HG02870 (cell line): ENCODE data around the gene SDK1.
"Not testable (repeated sequence)": the region's sequence is repeated elsewhere in the genome, so short reads cannot be mapped to it uniquely, and the experiment has no call there.

ENCODE experiments used
- ATAC-seq: cut with Tn5 transposase; IDR thresholded peaks from one replicate; pipeline ENCODE4 v1.9.1; 2021; ENCODE audit warnings: mild to moderate bottlenecking, moderate library complexity; ENCODE audit not compliant: unreplicated experiment

The SDK1 gene

DNA sequence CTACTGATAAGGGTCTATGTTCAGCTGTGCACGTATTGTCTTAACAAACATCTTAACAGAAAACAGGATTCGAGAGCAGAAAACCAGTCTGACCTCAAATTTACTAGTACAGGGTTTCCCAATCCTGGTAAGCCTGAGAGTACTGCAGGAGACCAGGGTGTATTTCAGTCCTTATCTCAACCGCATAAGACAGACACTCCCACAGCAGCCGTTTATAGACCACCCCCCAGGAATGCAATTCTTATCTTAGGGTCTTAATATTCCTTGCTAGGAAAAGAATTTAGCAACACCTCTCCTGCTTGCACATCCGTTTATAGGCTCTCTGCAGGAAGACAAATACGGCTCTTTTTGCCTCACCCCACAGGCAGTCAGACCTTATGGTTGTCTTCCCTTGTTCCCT lies 277.3 kb downstream of the SDK1 start:
- no peak for ATAC-seq

GRCh38 chr7:3579638-3580219 lies 278.7 kb downstream of the SDK1 start:
- no peak for ATAC-seq

- ATAC-seq, result not testable (repeated sequence)
These were observed 281.1 kb downstream of the SDK1 start for GRCh38 chr7:3582145-3582544.

- ATAC-seq, result no peak
These were observed 284.8 kb downstream of the SDK1 start for GRCh38 chr7:3585826-3586225.

- no peak for ATAC-seq
These were observed 287.3 kb downstream of the SDK1 start for GRCh38 chr7:3588341-3588740.

GRCh38 chr7:3589752-3590151 lies 288.7 kb downstream of the SDK1 start:
- no peak for ATAC-seq

- ATAC-seq, result no peak
These were observed 290.2 kb downstream of the SDK1 start for GRCh38 chr7:3591219-3591618.

DNA sequence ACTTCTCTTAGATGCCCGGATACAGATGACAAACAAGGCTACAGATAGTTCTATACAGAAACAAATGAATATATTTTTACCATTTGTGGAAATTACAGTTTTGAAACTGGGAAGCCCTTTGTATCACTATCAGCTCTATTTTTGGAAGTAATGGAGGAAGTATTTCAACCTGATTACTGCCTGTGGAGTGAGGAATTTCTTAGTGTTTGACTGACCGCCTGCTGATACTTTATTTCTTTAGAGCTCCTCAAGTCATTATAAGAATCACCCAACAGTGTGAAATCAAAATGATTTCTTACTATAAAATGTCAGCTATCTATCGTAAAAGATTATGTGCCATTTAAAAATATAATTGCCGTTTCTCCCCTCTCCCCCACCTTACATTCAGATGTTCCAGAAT lies 290.9 kb downstream of the SDK1 start:
- no peak for ATAC-seq

DNA sequence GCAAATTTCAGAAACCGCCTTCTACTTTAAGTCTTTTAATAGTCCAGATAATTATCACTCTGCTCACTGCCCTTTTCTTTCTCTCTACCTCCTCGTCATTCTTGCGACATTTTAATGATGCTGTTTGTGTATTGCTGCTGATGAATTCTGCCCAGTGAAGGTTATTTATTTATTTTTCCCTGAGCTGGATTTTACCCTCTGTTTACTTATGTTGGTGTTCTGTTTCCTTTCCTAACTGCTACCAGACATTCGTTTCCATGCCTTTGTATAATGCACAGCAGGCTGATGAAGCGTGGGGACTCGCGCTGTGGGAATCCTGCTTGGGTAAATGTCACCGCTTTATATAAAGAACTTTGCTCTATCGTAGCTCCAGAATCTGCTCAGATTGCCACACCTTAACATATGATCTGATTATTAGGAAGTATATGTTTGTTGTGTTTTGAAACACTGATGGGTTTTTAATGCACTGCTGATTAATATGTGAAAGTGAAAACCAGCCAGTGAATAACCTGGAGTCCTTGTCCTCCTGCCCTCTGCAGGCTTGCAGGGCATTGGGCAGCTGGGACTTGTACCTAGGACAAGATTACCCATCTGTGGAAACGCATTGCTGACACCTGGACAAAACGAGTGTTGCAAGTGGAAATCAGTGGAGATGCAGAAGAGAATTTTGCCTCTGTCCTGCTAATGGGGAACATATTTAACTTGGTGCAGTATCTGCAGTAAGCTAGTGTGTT lies 291.5 kb downstream of the SDK1 start:
- no peak for ATAC-seq

GRCh38 chr7:3594901-3595300 lies 293.8 kb downstream of the SDK1 start:
- ATAC-seq, result no peak

DNA sequence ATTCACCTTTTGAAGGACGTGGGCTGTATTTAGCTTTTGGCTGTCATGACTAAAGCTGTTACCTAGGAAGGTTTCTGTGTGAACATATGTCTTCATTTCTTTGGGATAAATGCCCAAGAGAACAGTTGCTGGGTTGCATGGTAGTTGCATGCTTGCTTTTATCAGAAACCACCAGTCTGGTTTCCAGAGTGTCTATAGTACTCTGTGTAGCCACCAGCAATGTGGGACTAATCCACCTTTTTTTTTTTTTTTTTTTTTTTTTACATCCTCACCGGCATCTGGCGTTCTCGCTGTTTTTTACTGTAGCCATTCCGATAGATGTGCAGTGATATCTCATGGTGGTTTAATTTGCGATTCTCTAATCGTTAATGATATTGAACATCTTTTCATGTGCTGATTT lies 297.8 kb downstream of the SDK1 start:
- ATAC-seq, result no peak

- ATAC-seq, result no peak
These were observed 304.2 kb downstream of the SDK1 start for GRCh38 chr7:3605222-3605621.

GRCh38 chr7:3606436-3606835 lies 305.4 kb downstream of the SDK1 start:
- no peak for ATAC-seq

DNA sequence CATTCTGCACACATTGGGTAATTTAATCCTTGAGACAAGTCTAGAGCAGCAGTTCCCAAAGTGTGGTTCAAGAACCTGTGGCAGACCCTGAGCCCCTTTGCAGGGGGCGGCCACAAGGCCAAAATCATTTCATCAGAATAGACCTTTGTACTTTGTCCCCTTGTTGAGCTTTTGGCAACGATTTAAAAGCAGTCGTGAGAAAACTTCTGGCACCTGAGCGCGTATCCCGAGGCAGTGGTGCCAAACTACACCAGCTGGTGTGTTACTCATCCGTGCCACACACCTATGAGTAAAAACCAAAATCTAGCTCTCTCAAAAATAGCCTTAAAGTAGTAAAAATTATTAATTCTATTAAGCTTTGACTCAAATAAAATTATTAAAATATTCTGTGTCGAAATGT lies 306.8 kb downstream of the SDK1 start:
- no peak for ATAC-seq

GRCh38 chr7:3616306-3616705 lies 315.3 kb downstream of the SDK1 start:
- ATAC-seq, result no peak

GRCh38 chr7:3630081-3630480 lies 329.0 kb downstream of the SDK1 start:
- no peak for ATAC-seq

GRCh38 chr7:3634396-3634795 lies 333.3 kb downstream of the SDK1 start:
- ATAC-seq, result no peak

- ATAC-seq, result no peak
These were observed 335.2 kb downstream of the SDK1 start for GRCh38 chr7:3636131-3636860.

- no peak for ATAC-seq
These were observed 338.2 kb downstream of the SDK1 start for GRCh38 chr7:3639253-3639652.

- ATAC-seq, result no peak
These were observed 340.5 kb downstream of the SDK1 start for GRCh38 chr7:3641582-3641981.

DNA sequence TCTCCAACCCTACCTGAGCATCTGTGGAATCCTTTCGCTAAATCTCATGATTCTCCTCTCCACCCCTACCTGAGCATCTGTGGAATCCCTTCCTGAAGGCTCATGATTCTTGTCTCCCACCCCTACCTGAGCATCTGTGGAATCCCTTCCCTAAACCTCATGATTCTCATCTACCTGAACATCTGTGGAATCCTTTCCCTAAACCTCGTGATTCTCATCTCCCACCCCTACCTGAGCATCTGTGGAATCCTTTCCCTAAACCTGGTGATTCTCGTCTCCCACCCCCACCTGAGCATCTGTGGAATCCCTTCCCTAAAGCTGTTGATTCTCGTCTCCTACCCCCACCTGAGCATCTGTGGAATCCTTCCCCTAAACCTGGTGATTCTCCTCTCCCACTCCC lies 342.0 kb downstream of the SDK1 start:
- ATAC-seq, result no peak

DNA sequence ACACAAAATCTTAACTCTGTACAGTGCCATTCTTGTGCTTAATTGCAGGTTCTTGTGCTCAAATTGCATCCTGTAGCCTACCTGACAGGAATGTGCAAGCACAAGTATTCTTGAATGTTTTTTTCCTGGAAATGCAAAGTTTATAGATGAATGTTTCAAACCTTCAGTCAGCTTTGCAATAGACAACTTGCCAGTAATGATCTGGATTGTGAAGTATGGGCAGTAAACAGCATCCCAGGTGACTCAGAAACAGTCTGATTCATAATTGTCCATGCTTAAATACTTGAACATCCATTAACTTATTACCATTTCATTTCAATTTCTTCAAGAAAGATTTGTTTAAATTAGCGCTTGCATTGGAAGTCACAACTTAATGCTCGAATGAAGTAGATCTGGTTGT lies 347.2 kb downstream of the SDK1 start:
- ATAC-seq, result no peak
